ENCODE data around the gene ASH1L. TPM values are rescaled to one million over a fixed set of nuclear protein-coding genes. Genes with fewer than 3 reads are reported as not detected.
A peak's percentile ranks its signal among the peaks of the same experiment; 100 is the strongest.

The ASH1L gene
- total and polyA plus RNA-seq, 2 experiments from 2014 or later: 23.6 to 24.7 TPM

- TF ChIP-seq ZNF462 (CRISPR knock-in tag; IDR thresholded peaks at IDR 0.05): no peak
Measured at GRCh38 chr1:155320252-155320651, 242.4 kb downstream of the ASH1L start (continued).

- Histone ChIP-seq H3K4me1 (ENCODE audit: insufficient read depth) (peaks cover 23% of the 10 kb centered on the region), H4K20me1 (replicated peaks; ENCODE audit: insufficient read depth) (peaks cover 21% of the 10 kb centered on the region), H3K9me2 (ENCODE audit: insufficient read depth) (no peaks in the 10 kb centered on the region), H3K79me2 (replicated peaks; ENCODE audit: insufficient read depth) (peaks cover 3% of the 10 kb centered on the region; the same call in 1 of the 2 replicates), H3K4me3 (no peak overlapping the region), H3K4me2 (peak overlapping the region; percentile 99; the same call in 1 of the 2 replicates), H2AFZ (no peak overlapping the region), H3F3A (replicated peaks; ENCODE audit: low read depth) (peaks cover 59% of the 10 kb centered on the region), H3K36me3 (ENCODE audit: insufficient read depth) (peaks cover 22% of the 10 kb centered on the region), H3K27me3 (ENCODE audit: insufficient read depth) (peaks cover 7% of the 10 kb centered on the region), H3K27ac (ENCODE audit: low read depth) (peak overlapping the region; percentile 46; the same call in 1 of the 2 replicates)
- Mint-ChIP-seq H3K9me3 (no peaks in the 10 kb centered on the region), H3K27me3 (ENCODE audit: insufficient read depth, low read depth, poor library complexity) (peaks cover 24% of the 10 kb centered on the region), H3K4me1 (peaks cover 32% of the 10 kb centered on the region), H3K36me3 (ENCODE audit: low read depth) (peaks cover 33% of the 10 kb centered on the region), H3K4me3 (peak overlapping the region; percentile 8; the same call in 1 of the 3 replicates), H3K27ac (no peak overlapping the region)
- no peak for DNase-seq (ENCODE audit: low spot score)
- ATAC-seq: no peak
- no peak for TF ChIP-seq CTCF (conservative IDR thresholded peaks at IDR 0.05; ENCODE audit: low read depth in 2 of 2)
- no peak for TF ChIP-seq REST (IDR thresholded peaks at IDR 0.05; ENCODE audit: unreplicated experiment)
- no peak for TF ChIP-seq POLR2AphosphoS5 (IDR thresholded peaks at IDR 0.05; ENCODE audit: low read depth)
- no peak for TF ChIP-seq NANOG (IDR thresholded peaks at IDR 0.05; ENCODE audit: borderline replicate concordance)
- TF ChIP-seq STAT1 (IDR thresholded peaks at IDR 0.05; ENCODE audit: unreplicated experiment): no peak
- TF ChIP-seq JUNB (IDR thresholded peaks at IDR 0.05; ENCODE audit: unreplicated experiment): no peak
- TF ChIP-seq ZNF331 (CRISPR knock-in tag; IDR thresholded peaks at IDR 0.05; ENCODE audit: low read depth): no peak
- TF ChIP-seq EZH2 (IDR thresholded peaks at IDR 0.05; ENCODE audit: low read depth, unreplicated experiment): no peak
- no peak for TF ChIP-seq ETS1 (IDR thresholded peaks at IDR 0.05)
- no peak for TF ChIP-seq EZH2phosphoT487 (IDR thresholded peaks at IDR 0.05; ENCODE audit: unreplicated experiment)
- TF ChIP-seq ZNF114 (CRISPR knock-in tag; IDR thresholded peaks at IDR 0.05): no peak
- no peak for TF ChIP-seq CREB1 (CRISPR knock-in tag; IDR thresholded peaks at IDR 0.05; ENCODE audit: low read depth)
Measured at GRCh38 chr1:155319536-155319935, 243.1 kb downstream of the ASH1L start.

All from GM23338 (cell line).